Effector memory CD4-positive, alpha-beta T cell (primary cell): ENCODE results near the gene NT5C1A.

ENCODE experiments used
- DNase-seq, 3 donors: peaks; one replicate each; pipeline ENCODE4 v3.0.0-alpha.2; 2020
- H3K27ac ChIP-seq: 2 replicates; pipeline ENCODE4 v1.7.0; 2013; ENCODE audit warnings: mild to moderate bottlenecking, low read length, moderate library complexity; ENCODE audit not compliant: insufficient read depth, poor library complexity, severe bottlenecking
- H3K27me3 ChIP-seq: replicated peaks from 2 replicates; pipeline ENCODE4 v1.7.0; 2013; ENCODE audit warnings: mild to moderate bottlenecking, low read length; ENCODE audit not compliant: insufficient read depth, control insufficient read depth, poor library complexity, severe bottlenecking
- H3K36me3 ChIP-seq: 2 replicates; pipeline ENCODE4 v1.7.0; 2013; ENCODE audit warnings: mild to moderate bottlenecking, low read length, moderate library complexity; ENCODE audit not compliant: control insufficient read depth, insufficient read depth
- H3K4me1 ChIP-seq: 2 replicates; pipeline ENCODE4 v1.7.0; 2013; ENCODE audit warnings: low read length, mild to moderate bottlenecking; ENCODE audit not compliant: control insufficient read depth, insufficient read depth, poor library complexity, severe bottlenecking
- H3K4me3 ChIP-seq: 2 replicates; pipeline ENCODE4 v1.7.0; 2013; ENCODE audit warnings: low read length, low read depth, mild to moderate bottlenecking; ENCODE audit not compliant: insufficient read depth, poor library complexity, severe bottlenecking
- H3K9me3 ChIP-seq: 2 replicates; pipeline ENCODE4 v1.7.0; 2013; ENCODE audit warnings: mild to moderate bottlenecking, low read length, moderate library complexity; ENCODE audit not compliant: control insufficient read depth

Gene NT5C1A

GRCh38 chr1:39635205-39635870 is 36.6 kb downstream of the NT5C1A start:
- no peak for DNase-seq
- H3K27me3 ChIP-seq, result no peaks in the 10 kb centered on the region
- no peaks in the 10 kb centered on the region for H3K36me3 ChIP-seq
- no peaks in the 10 kb centered on the region for H3K9me3 ChIP-seq
- no peak overlapping the region for H3K27ac ChIP-seq
- peaks cover 5% of the 10 kb centered on the region for H3K4me1 ChIP-seq
- no peak overlapping the region for H3K4me3 ChIP-seq

DNA sequence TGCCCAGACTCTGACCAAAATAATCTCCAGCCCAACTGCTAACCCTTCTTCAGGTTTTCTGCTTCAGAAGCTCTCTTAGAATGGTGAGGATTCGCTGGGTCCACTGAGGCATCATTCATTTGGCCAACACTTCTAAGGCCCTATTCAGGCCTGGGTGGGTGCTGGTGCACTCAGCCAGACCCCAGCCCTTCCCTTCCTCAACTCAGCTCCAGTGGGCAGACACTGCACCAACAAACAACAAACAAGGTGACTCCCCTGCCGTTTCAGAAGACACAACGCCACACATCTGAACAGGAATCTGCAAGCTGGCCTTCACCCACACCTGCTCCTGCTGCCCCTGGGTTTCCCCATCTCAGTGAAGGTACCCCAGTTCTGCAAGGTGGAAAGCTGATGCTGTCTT is 38.5 kb downstream of the NT5C1A start:
- Histone ChIP-seq H3K27ac (no peak overlapping the region), H3K36me3 (no peaks in the 10 kb centered on the region), H3K4me3 (no peak overlapping the region), H3K9me3 (no peaks in the 10 kb centered on the region), H3K27me3 (no peaks in the 10 kb centered on the region), H3K4me1 (no peaks in the 10 kb centered on the region)
- no peak for DNase-seq

DNA sequence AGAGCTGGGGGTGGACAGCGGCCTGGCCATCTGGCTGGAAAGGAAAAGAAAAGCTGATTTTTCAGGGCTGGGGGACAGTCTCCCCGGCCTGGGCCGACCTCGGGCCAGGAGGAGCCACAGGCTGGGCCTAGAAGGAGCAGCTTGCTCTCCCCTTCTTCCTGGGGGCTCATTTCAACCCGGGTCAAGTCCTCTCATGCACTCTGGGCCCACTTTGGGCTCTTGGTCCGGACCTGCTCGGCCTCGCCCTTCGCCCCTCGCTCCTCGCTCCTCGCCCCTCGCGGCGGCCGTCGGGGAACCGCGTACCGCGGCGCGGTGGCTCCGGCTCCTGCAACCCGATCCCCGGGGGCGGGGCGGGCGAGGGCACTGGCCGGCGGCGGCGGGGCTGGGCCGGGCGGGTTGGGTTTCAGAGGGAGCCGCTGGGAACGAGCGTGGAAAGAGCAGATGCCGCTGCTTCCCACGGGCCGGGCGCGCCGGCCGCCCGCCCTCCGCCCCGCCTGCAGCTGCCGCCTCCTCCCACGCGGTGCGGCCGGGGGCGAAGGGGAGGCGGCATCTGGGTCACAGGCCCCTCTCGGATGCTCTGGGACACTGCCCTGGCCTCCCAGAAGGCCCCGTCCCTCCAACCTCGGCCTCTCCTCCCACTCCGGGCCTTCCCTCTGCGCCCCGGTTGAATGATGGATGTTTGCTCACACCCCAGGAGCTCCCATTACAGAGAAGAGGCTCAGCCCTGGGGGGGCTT is 39.1 kb downstream of the NT5C1A start:
- Histone ChIP-seq H3K36me3 (no peaks in the 10 kb centered on the region), H3K9me3 (no peaks in the 10 kb centered on the region), H3K27ac (no peak overlapping the region), H3K4me1 (no peaks in the 10 kb centered on the region), H3K27me3 (no peaks in the 10 kb centered on the region), H3K4me3 (no peak overlapping the region)
- no peak for DNase-seq

DNA sequence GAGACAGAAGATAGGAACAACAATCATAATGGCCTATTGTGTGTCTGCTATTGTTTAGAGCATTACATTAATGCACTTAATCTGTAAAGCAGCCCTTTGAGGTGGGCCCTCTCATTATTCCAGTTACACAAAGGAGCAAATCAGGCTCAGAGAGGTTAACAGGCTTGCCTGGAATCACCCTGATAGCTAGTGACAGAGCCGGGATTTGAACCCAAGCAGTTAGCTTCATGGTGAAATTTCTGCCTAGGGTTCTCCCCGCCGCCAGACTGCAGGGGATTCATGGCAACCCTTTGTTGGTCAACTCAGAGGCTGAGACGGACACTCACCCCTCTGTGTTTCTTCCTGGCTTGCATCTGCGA is 39.6 kb downstream of the NT5C1A start:
- H3K4me3 ChIP-seq, result no peak overlapping the region
- H3K36me3 ChIP-seq, result no peaks in the 10 kb centered on the region
- H3K4me1 ChIP-seq, result no peaks in the 10 kb centered on the region
- no peak for DNase-seq
- H3K27ac ChIP-seq, result no peak overlapping the region
- H3K9me3 ChIP-seq, result no peaks in the 10 kb centered on the region
- H3K27me3 ChIP-seq, result no peaks in the 10 kb centered on the region

GRCh38 chr1:39631361-39632322 is 40.3 kb downstream of the NT5C1A start:
- no peak overlapping the region for H3K4me3 ChIP-seq
- H3K27me3 ChIP-seq, result no peaks in the 10 kb centered on the region
- no peaks in the 10 kb centered on the region for H3K4me1 ChIP-seq
- no peak for DNase-seq
- no peak overlapping the region for H3K27ac ChIP-seq
- no peaks in the 10 kb centered on the region for H3K36me3 ChIP-seq
- no peaks in the 10 kb centered on the region for H3K9me3 ChIP-seq

DNA sequence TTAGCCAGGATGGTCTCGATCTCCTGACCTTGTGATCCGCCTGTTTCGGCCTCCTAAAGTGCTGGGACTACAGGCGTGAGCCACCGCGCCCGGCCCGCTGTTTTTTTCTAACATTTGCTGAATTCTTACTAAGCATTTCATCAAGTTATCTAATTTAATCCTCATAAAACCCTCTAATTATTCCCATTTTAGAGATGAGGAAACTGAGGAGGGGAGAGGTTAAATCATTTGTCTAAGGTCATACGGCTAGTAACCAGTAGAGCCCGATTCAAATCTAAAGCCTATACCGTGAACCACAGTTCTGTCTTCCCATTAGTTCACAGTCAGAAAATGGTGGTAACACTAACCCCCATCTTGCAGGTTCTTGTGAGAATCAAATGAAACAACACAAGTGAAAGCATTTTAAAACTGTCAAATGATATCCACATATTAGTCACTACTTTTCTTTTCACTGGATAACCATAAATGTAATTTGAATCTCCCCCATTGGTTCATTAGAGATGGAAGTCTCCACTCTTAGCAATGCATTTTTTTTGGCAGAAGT is 43.0 kb downstream of the NT5C1A start:
- Histone ChIP-seq H3K4me3 (no peak overlapping the region), H3K9me3 (no peaks in the 10 kb centered on the region), H3K36me3 (no peaks in the 10 kb centered on the region)

DNA sequence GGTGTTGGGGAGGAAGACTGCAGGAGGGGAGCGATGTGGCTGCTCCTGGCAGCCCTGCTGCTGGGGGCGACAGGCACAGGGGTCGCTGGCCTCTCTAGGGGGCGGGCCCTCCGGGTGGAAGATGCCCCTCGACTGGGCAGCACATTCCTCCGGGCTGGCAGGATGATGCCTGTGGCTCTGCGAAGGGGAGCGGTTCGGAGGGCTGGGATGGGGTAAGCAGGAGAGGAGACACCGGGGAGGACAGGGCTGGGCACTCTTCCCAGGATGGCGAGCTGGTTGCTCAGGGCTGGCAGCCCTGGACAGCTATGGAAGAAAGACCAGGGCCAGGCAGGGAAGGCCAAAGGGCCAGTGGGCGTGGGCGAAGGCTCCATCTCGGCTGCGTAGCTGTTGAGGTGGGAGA is 45.3 kb downstream of the NT5C1A start:
- H3K4me3 ChIP-seq, result no peak overlapping the region
- DNase-seq, result no peak
- H3K36me3 ChIP-seq, result no peaks in the 10 kb centered on the region
- H3K4me1 ChIP-seq, result no peaks in the 10 kb centered on the region
- no peak overlapping the region for H3K27ac ChIP-seq
- H3K27me3 ChIP-seq, result no peaks in the 10 kb centered on the region
- H3K9me3 ChIP-seq, result no peaks in the 10 kb centered on the region

More for the DNA sequence above, 43.0 kb downstream of the NT5C1A start:
- Histone ChIP-seq H3K27ac (no peak overlapping the region), H3K27me3 (no peaks in the 10 kb centered on the region), H3K4me1 (no peaks in the 10 kb centered on the region)
- no peak for DNase-seq

DNA sequence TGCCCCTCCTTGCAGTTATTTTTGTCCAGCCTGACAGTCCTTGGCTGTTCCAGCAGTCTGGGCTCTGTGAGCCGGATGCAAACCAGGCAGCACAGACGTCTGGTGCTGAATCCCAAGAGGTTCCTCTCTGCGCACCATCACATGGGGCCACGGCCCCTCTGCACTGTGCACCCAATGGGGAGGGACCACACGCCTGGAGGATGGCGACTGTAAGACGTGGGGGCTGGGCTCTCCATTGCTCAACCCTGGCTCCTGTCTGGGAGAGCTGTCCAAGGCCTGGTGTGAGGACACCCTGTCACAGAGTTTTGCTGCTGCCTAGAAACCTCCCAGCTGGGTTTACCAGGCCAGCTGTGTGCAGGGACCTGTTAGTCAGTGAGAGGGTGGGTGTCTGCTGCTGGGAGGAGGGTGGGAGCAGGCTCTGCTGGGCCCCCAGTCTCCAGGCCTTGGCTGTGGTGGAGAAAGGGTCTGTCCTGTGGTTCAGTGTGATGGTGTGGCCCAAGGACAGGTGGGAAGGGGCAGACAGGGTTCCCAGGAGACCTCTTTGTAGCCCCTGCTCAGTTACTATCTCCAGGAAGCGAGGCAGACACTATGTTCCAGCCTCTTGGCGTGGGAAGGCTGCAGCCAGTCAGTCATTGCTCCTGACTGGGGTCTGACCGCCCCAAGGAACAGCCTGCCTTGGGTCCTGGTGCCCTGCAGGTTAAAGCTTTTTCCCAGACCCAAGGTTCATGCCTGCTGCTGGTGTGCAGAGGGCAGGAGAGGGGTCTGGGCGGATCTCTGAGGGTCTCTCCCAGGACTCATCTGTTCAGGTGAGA is 46.2 kb downstream of the NT5C1A start:
- DNase-seq, result no peak
- no peak overlapping the region for H3K27ac ChIP-seq
- H3K27me3 ChIP-seq, result no peaks in the 10 kb centered on the region
- no peaks in the 10 kb centered on the region for H3K4me1 ChIP-seq
- H3K9me3 ChIP-seq, result no peaks in the 10 kb centered on the region
- H3K4me3 ChIP-seq, result no peak overlapping the region
- H3K36me3 ChIP-seq, result no peaks in the 10 kb centered on the region

GRCh38 chr1:39625009-39625408 is 46.9 kb downstream of the NT5C1A start:
- DNase-seq, result no peak
- Histone ChIP-seq H3K4me3 (no peak overlapping the region), H3K9me3 (no peaks in the 10 kb centered on the region), H3K4me1 (no peaks in the 10 kb centered on the region), H3K27ac (no peak overlapping the region), H3K36me3 (no peaks in the 10 kb centered on the region), H3K27me3 (no peaks in the 10 kb centered on the region)
